GM18511 (cell line): ENCODE data around the gene MTUS2.
A peak's percentile ranks its signal among the peaks of the same experiment; 100 is the strongest.

ENCODE experiments used
- ATAC-seq: cut with Tn5 transposase; IDR thresholded peaks from one replicate; pipeline ENCODE4 v1.9.1; 2021; ENCODE audit warnings: mild to moderate bottlenecking, moderate library complexity; ENCODE audit not compliant: unreplicated experiment

The MTUS2 gene

GRCh38 chr13:29474991-29475390, 654.9 kb downstream of the MTUS2 start:
- ATAC-seq: no peak

- no peak for ATAC-seq
These were observed 655.9 kb downstream of the MTUS2 start for GRCh38 chr13:29476046-29476445.

- ATAC-seq: no peak
These were observed 659.8 kb downstream of the MTUS2 start for GRCh38 chr13:29479716-29480492.

- no peak for ATAC-seq
These were observed 660.9 kb downstream of the MTUS2 start for GRCh38 chr13:29480893-29481525.

- no peak for ATAC-seq
These were observed 661.5 kb downstream of the MTUS2 start for GRCh38 chr13:29481603-29482002.

- ATAC-seq: no peak
These were observed 662.4 kb downstream of the MTUS2 start for GRCh38 chr13:29482504-29482903.

GRCh38 chr13:29483211-29483610, 663.1 kb downstream of the MTUS2 start:
- ATAC-seq: no peak

GRCh38 chr13:29483623-29484022, 663.5 kb downstream of the MTUS2 start:
- no peak for ATAC-seq

- ATAC-seq: peak; percentile 81
These were observed 664.1 kb downstream of the MTUS2 start for GRCh38 chr13:29484236-29484635.

GRCh38 chr13:29484796-29485195, 664.7 kb downstream of the MTUS2 start:
- ATAC-seq: no peak

GRCh38 chr13:29486551-29486950, 666.4 kb downstream of the MTUS2 start:
- no peak for ATAC-seq

GRCh38 chr13:29487466-29488454, 667.6 kb downstream of the MTUS2 start:
- no peak for ATAC-seq

GRCh38 chr13:29489650-29490560, 669.8 kb downstream of the MTUS2 start:
- ATAC-seq: no peak

GRCh38 chr13:29490561-29490885, 670.4 kb downstream of the MTUS2 start:
- ATAC-seq: no peak

GRCh38 chr13:29491248-29491647, 671.1 kb downstream of the MTUS2 start:
- no peak for ATAC-seq

GRCh38 chr13:29493796-29494195, 673.7 kb downstream of the MTUS2 start:
- ATAC-seq: no peak

- no peak for ATAC-seq
These were observed 674.4 kb downstream of the MTUS2 start for GRCh38 chr13:29494520-29494919.

- ATAC-seq: peak; percentile 86
These were observed 676.1 kb downstream of the MTUS2 start for GRCh38 chr13:29496241-29496712.

- no peak for ATAC-seq
These were observed 677.1 kb downstream of the MTUS2 start for GRCh38 chr13:29497137-29497654.

- ATAC-seq: no peak
These were observed 678.4 kb downstream of the MTUS2 start for GRCh38 chr13:29498426-29499040.
